CD4-positive, alpha-beta T cell treated with Interleukin-4 for 1 hour (primary cell): Measurements from ENCODE around the gene EVX1.

Source experiments
- DNase-seq, 2 donors: peaks; one replicate each; pipeline ENCODE4 v3.0.0-alpha.2; 2020 to 2022

EVX1 gene

GRCh38 chr7:27235387-27236311, 7.0 kb upstream of the EVX1 start:
- no peak for DNase-seq

- DNase-seq = no peak
These were observed 4.8 kb upstream of the EVX1 start for GRCh38 chr7:27237735-27238334.

GRCh38 chr7:27238979-27239386, 3.6 kb upstream of the EVX1 start:
- no peak for DNase-seq

- DNase-seq = no peak
These were observed 3.1 kb upstream of the EVX1 start for GRCh38 chr7:27239387-27240014.

- DNase-seq = no peak
These were observed 2.4 kb upstream of the EVX1 start for GRCh38 chr7:27240015-27240731.

- DNase-seq = no peak
These were observed 1.2 kb upstream of the EVX1 start for GRCh38 chr7:27241189-27242056.

- no peak for DNase-seq
These were observed 448 bp upstream of the EVX1 start for GRCh38 chr7:27242154-27242553.

- DNase-seq = no peak
These were observed 950 bp downstream of the EVX1 start for GRCh38 chr7:27243340-27244163.

GRCh38 chr7:27244488-27245123, 2.0 kb downstream of the EVX1 start:
- no peak for DNase-seq

GRCh38 chr7:27245124-27245797, 2.7 kb downstream of the EVX1 start:
- no peak for DNase-seq

- no peak for DNase-seq
These were observed 3.4 kb downstream of the EVX1 start for GRCh38 chr7:27245798-27246691.

- no peak for DNase-seq
These were observed 4.4 kb downstream of the EVX1 start for GRCh38 chr7:27247000-27247399.

- DNase-seq = no peak
These were observed 5.1 kb downstream of the EVX1 start for GRCh38 chr7:27247452-27248426.

GRCh38 chr7:27248427-27248806, 5.8 kb downstream of the EVX1 start:
- no peak for DNase-seq

GRCh38 chr7:27248911-27249723, 6.5 kb downstream of the EVX1 start:
- no peak for DNase-seq

- no peak for DNase-seq
These were observed 7.3 kb downstream of the EVX1 start for GRCh38 chr7:27249724-27250556.
